Spinal cord (tissue), 10 donors: ENCODE data around the gene TNFAIP8. TPM values are rescaled to one million over a fixed set of nuclear protein-coding genes. Genes with fewer than 3 reads are reported as not detected.

Experiments used
- DNase-seq, 6 donors: peaks; one replicate each; pipeline versions ENCODE4 v3.0.0 to v3.0.0-alpha.2; 2013 to 2015; ENCODE audit warnings: low spot score in 6 of 6, low read depth in 4 of 6
- H3K27ac ChIP-seq: one replicate; pipeline ENCODE4 v1.5.1; 2013; ENCODE audit warnings: low read depth, low read length, control low read depth
- H3K27me3 ChIP-seq: one replicate; pipeline ENCODE4 v1.6.1; 2013; ENCODE audit warnings: low read length; ENCODE audit not compliant: control insufficient read depth, insufficient read depth
- H3K36me3 ChIP-seq: one replicate; pipeline ENCODE4 v1.6.1; 2013; ENCODE audit warnings: low read length; ENCODE audit not compliant: control insufficient read depth, insufficient read depth
- H3K4me1 ChIP-seq: one replicate; pipeline ENCODE4 v1.6.1; 2013; ENCODE audit warnings: low read length; ENCODE audit not compliant: control insufficient read depth, insufficient read depth
- H3K4me3 ChIP-seq: one replicate; pipeline ENCODE4 v1.5.1; 2013; ENCODE audit warnings: low read depth, low read length, control low read depth
- H3K9me3 ChIP-seq: one replicate; pipeline ENCODE4 v1.6.1; 2013; ENCODE audit warnings: low read length; ENCODE audit not compliant: control insufficient read depth, insufficient read depth
- WGBS: methylation state at CpG from one replicate; pipeline ENCODE4 v1.1.5; 2013; ENCODE audit warnings: missing lambda C conversion rate; ENCODE audit not compliant: insufficient coverage; 5-methylcytosine and 5-hydroxymethylcytosine counted together
- polyA plus RNA-seq, 2 donors: library from polyadenylated mRNA; unstranded; fragments of 120-200 nt; gene quantifications; one replicate each; pipeline ENCODE4 v1.2.1, GENCODE V29; 2013; ENCODE audit not compliant: insufficient read length in 2 of 2
- total RNA-seq, 2 donors: library from RNA; depleted of rRNA in 1 of 2; stranded (reverse); fragments of 120-200 nt in 1 of 2; fragments of >200 nt in 1 of 2; gene quantifications; one replicate each; pipeline versions ENCODE4 v1.2.3 to v1.2.4, GENCODE V29; 2013 to 2014
- donor health status: healthy.

Gene TNFAIP8
- total and polyA plus RNA-seq, 4 donors: 3.5 to 24.7 (median 10.7) TPM

DNA sequence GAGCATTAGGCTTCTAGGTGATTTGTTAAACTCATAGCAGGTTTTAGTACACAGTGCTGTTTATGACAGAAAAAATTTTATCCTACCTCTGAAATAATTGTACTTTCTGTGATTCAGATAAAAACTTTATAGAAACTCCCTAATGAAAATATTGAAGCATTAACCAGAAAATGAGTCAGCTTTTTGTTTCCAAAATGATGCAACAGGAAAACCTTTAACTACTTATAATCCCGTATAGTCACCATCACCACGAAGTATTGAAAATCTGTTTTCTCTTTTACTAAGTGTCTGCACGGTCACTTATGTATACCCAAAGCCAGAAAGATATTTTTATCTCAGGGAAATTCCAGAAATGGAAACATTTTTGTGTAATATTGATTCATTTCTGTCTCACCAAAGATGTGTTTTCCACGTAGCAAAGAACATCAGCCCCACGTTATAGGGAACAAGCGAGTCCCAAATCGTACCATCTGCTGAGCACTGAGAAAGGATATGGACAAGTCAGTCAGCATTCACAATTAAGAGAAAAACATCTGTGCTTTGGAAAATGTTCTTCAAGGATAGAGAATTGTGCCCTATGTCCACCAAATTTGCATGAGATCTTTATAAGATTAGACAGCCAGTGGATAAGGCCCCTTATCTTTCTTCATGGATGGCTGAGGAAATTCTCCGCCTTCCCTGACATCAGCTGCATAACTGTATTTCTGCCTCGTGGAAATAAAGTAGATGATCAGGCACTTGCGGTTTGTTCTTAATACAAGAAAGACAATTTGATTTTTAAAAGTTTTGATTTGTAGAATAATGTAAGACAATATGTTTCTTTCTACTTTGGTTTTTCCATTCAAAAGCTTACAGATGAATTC lies 41.9 kb downstream of the TNFAIP8 start:
- WGBS: 90% methylated on average over 2 of the region's 10 CpGs
- Histone ChIP-seq H3K36me3 (no peaks in the 10 kb centered on the region), H3K27ac (no peak overlapping the region), H3K4me1 (no peaks in the 10 kb centered on the region), H3K4me3 (no peak overlapping the region), H3K27me3 (no peaks in the 10 kb centered on the region), H3K9me3 (no peaks in the 10 kb centered on the region)
- DNase-seq: no peak

DNA sequence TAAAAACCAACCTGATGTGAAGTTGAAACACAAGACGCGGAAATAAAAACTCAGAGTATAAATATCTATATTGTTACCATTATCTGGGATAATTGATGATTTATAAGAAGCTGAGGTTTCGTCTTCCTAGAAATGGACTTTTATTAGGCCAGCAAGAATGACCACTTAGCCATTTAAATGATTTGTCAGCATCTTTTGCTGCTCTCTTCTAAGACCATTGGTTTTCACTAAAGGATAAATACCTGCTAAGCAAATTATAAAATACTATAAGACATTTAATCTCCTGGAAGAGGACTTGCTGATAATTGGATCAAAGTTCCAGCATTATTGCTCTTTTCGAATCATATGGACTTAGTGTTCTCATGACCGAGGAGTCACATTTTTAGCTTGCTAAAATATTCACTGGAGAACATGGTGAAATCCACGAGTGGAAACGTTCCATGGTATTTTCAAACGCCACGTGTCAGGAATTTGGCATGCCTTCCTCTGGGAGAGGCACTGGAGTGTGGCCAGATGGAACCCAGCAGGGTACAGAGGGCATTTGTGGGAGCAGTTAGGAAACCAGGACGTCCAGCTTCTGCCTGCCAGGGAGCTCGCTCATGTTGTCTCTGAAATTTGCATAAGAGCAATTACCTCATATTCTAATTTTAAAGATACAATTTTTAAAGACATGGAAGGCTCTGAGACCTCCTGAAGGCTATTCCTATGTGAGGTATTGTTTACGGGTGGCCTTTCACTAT lies 43.1 kb downstream of the TNFAIP8 start:
- H3K27ac ChIP-seq: no peak overlapping the region
- no peak for DNase-seq
- 56% methylated on average over 5 of the region's 12 CpGs for WGBS

DNA sequence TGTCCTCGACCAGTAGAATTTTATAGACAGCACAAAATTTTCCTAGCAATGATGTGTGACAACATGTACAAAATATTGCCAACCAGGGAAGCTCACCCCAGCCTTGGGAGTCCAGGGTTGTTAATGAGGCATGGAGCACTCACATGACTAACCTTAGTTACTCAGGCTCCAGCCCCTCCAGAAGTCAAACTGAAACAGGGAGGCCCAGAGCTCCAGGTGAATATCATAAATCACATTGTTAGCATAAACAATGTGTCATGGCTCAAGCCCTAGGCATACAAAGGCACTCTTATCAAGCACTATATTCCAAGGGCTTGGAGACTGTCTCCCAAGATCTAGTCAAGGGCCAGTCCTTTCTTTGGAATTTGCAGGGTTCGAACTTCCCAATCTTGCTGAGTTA lies 44.4 kb downstream of the TNFAIP8 start:
- no peak overlapping the region for H3K4me3 ChIP-seq
- no peaks in the 10 kb centered on the region for H3K4me1 ChIP-seq
- WGBS: 89% methylated on average over 1 of the region's 2 CpGs
- H3K27ac ChIP-seq: no peak overlapping the region
- H3K27me3 ChIP-seq: no peaks in the 10 kb centered on the region
- H3K36me3 ChIP-seq: no peaks in the 10 kb centered on the region
- no peak for DNase-seq
- no peaks in the 10 kb centered on the region for H3K9me3 ChIP-seq

More for the DNA sequence above, 43.1 kb downstream of the TNFAIP8 start:
- Histone ChIP-seq H3K9me3 (no peaks in the 10 kb centered on the region), H3K4me3 (no peak overlapping the region), H3K36me3 (no peaks in the 10 kb centered on the region), H3K4me1 (no peaks in the 10 kb centered on the region), H3K27me3 (no peaks in the 10 kb centered on the region)

DNA sequence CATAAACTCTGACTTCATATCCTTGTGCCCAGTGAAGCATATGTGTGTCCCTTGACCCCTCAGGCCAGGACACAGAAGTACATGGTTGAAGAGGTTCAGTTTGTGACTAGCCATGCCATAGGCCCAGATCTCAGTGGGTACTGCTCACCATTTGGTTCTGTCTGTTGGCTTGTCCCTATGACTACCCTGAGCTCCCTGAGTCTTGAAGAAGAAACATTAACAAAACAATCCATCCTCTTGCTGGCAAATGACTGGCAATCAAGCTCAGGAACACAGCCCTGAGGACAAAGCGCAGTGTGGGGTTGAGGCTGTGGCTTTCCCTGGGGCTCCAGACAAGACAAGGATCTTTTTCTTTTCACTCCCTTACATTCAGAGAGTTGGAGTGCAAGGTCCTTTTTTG lies 46.3 kb downstream of the TNFAIP8 start:
- no peak overlapping the region for H3K4me3 ChIP-seq
- no peak for DNase-seq
- no peaks in the 10 kb centered on the region for H3K27me3 ChIP-seq
- H3K36me3 ChIP-seq: no peaks in the 10 kb centered on the region
- no CpG with 5 or more reads among the region's 1 CpG for WGBS
- no peaks in the 10 kb centered on the region for H3K4me1 ChIP-seq
- no peaks in the 10 kb centered on the region for H3K9me3 ChIP-seq
- H3K27ac ChIP-seq: no peak overlapping the region

DNA sequence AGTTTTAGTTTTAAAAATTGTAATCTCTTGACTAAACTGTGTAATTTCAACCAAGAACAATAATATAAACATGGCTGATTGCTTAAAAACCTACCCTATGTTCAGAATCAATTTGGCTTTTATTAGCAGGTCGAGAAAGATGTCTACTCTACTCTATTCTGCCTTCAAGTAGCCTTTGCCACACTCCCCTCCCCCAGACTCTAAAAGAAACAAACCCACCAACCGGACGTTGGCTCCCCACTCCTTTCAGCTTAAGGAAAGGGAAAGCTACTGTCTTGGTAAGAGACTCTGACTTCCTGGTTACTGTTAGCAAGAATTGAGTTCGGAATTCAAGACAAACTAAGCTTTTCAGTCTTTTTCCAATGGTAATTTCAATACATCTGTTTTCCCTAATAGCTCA lies 46.7 kb downstream of the TNFAIP8 start:
- DNase-seq: no peak
- no peak overlapping the region for H3K4me3 ChIP-seq
- WGBS: no CpG with 5 or more reads among the region's 4 CpGs
- H3K4me1 ChIP-seq: no peaks in the 10 kb centered on the region
- no peak overlapping the region for H3K27ac ChIP-seq
- no peaks in the 10 kb centered on the region for H3K36me3 ChIP-seq
- H3K9me3 ChIP-seq: no peaks in the 10 kb centered on the region
- no peaks in the 10 kb centered on the region for H3K27me3 ChIP-seq

DNA sequence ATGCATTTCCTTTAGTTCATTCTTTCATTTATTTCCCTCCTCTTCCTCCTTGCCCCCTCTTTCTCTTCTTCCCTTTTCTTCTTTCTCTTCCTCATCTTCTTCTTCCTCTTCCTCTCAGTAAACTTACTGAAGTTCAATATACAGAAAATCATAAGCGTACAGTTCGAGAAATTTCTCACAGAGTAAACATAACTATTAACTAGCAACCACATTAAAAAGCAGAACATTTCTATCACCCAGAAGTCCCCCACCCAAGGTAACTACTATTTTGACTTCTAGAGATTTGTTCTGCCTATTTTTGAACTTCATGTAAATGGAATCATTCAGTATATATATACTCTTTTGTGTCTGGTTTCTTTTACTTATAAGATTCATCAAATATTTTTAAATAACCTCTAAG lies 48.2 kb downstream of the TNFAIP8 start:
- no peaks in the 10 kb centered on the region for H3K36me3 ChIP-seq
- no peak overlapping the region for H3K4me3 ChIP-seq
- no peak overlapping the region for H3K27ac ChIP-seq
- no peaks in the 10 kb centered on the region for H3K4me1 ChIP-seq
- no peaks in the 10 kb centered on the region for H3K27me3 ChIP-seq
- DNase-seq: no peak
- no CpG with 5 or more reads among the region's 2 CpGs for WGBS
- H3K9me3 ChIP-seq: no peaks in the 10 kb centered on the region

DNA sequence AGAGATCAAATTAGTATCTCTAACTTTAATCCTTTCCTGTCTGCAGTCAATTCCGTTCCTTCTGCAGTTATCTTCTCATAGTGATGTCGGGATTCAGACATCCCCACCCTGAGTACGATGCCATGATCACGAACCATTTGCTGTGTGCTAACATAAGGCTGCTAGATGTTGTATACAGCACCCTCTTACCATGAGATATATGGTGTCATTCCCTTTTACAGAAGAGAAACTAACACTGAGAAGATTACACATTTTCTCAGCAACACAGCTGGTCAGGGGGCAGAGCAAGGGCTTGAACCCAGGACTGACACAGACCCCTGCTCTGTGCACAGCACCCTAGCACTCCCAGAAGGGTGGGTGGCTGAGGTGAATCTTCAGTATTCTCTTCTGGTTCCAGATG lies 49.6 kb downstream of the TNFAIP8 start:
- 86% methylated on average over 4 of the region's 4 CpGs for WGBS
- Histone ChIP-seq H3K27me3 (no peaks in the 10 kb centered on the region), H3K4me3 (no peak overlapping the region), H3K4me1 (no peaks in the 10 kb centered on the region), H3K36me3 (no peaks in the 10 kb centered on the region), H3K27ac (no peak overlapping the region), H3K9me3 (no peaks in the 10 kb centered on the region)
- DNase-seq: no peak

DNA sequence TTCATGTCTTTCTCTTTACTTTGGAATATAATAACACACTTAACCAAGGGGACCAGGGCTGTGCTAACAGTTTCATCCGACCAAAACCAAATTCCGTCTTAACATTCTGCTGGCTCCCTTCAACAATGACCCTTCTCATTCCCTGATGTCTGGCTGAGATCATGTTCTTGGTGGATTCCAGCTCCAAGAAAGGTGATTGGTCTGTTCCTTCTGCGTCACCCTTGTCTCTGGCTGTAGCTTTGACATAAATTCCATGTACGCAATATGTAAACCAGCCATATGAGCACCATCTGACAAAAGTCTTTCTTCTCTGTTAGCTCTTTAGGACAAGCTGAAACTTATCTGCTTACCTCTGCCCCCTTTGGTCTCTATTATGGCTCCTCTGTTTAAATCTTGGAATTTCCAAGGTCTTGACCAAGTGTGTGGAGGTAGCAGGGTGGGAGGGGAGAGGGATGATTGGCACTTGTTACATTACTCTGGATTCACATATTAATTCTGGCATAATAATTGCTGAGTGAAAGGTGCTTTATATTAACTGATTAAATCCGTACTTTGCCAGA lies 50.8 kb downstream of the TNFAIP8 start:
- Histone ChIP-seq H3K4me3 (no peak overlapping the region), H3K27ac (no peak overlapping the region), H3K27me3 (no peaks in the 10 kb centered on the region), H3K4me1 (peaks cover 3% of the 10 kb centered on the region), H3K9me3 (no peaks in the 10 kb centered on the region), H3K36me3 (no peaks in the 10 kb centered on the region)
- DNase-seq: no peak
- WGBS: 95% methylated on average over 4 of the region's 5 CpGs

DNA sequence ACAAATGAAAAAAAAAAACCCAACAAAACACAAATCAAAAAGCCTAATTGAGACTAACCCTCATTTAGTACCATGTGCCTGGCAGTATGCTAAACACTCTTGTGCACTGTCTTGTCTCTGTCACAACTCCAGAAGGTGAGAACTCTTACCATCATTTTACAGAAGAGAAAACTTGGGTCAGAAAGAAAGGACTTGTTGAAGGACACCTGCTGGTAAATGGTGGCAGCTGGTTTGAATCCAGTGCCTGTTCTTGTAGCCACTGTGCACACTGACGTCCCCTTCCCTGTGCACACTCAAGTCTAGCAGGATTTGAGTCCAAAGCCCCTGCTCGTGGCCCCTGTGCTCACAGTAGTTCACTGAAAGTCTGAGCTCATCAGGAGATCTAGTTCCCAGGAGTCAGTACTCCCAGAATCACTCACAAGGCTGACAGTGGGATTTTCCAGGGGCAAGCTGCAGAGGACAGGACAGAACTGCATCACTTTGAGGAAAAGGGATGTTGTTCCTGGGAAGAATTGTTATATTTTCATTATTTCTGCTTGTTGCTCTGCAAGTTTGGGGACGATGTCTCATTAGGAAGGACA lies 53.5 kb downstream of the TNFAIP8 start:
- 73% methylated on average over 2 of the region's 3 CpGs for WGBS
- H3K27ac ChIP-seq: no peak overlapping the region
- DNase-seq: no peak

More for the DNA sequence above, 53.5 kb downstream of the TNFAIP8 start:
- no peak overlapping the region for H3K4me3 ChIP-seq
- peaks cover 6% of the 10 kb centered on the region for H3K4me1 ChIP-seq
- H3K27me3 ChIP-seq: no peaks in the 10 kb centered on the region
- no peaks in the 10 kb centered on the region for H3K9me3 ChIP-seq
- no peaks in the 10 kb centered on the region for H3K36me3 ChIP-seq
